Stimulated activated CD8-positive, alpha-beta memory T cell treated with anti-CD3 and anti-CD28 coated beads, Interleukin-4, amount 100 ng/mL, for 24 hours (primary cell): ENCODE data around the gene TRIL.

Experiments
- DNase-seq: peaks from one replicate; pipeline ENCODE4 v3.0.0-alpha.2; 2020; ENCODE audit warnings: low read depth

Gene TRIL, protein sequence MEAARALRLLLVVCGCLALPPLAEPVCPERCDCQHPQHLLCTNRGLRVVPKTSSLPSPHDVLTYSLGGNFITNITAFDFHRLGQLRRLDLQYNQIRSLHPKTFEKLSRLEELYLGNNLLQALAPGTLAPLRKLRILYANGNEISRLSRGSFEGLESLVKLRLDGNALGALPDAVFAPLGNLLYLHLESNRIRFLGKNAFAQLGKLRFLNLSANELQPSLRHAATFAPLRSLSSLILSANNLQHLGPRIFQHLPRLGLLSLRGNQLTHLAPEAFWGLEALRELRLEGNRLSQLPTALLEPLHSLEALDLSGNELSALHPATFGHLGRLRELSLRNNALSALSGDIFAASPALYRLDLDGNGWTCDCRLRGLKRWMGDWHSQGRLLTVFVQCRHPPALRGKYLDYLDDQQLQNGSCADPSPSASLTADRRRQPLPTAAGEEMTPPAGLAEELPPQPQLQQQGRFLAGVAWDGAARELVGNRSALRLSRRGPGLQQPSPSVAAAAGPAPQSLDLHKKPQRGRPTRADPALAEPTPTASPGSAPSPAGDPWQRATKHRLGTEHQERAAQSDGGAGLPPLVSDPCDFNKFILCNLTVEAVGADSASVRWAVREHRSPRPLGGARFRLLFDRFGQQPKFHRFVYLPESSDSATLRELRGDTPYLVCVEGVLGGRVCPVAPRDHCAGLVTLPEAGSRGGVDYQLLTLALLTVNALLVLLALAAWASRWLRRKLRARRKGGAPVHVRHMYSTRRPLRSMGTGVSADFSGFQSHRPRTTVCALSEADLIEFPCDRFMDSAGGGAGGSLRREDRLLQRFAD

DNA sequence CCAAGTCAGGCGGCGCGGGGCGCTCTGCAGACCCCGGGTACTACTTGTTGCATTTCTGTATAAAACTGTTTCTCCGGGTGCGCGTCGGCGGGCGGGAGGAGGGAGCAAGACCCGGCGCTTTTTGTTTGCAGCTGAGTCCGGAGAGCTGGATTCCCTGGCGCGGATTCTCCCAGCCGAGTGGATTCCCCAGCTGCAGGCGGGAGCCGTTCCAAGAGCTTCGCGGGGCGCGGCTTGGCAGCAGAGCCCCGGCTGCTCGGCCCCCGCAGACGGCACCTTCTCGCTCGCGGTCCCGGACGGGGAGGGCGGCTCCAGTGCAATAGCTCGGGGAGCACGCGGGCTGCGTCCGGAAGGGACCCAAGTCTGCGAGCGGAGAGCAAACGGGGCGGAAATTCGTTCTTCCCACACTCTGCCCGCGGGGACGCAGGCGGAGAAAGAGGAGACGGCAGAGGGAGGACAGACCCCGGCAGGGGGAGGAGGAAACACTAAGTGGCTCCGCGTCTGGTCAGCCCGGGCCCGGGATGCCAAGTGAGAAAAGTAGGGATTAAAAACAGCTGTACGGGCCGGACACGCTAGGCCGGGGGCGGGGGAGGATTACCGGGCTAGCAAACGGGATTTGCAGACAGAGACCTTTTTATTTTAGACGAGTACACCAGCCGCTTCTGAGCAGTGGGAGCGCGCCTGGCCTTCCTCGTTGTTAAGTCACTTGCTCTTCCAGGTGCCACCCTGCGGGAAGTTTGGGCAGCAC, at the start of gene TRIL:
Gene TRIL, minus strand, starts transcription at position 96 of the 745 bp plus-strand sequence. CDS start 284 bp downstream, outside the sequence.
- no peak for DNase-seq

DNA sequence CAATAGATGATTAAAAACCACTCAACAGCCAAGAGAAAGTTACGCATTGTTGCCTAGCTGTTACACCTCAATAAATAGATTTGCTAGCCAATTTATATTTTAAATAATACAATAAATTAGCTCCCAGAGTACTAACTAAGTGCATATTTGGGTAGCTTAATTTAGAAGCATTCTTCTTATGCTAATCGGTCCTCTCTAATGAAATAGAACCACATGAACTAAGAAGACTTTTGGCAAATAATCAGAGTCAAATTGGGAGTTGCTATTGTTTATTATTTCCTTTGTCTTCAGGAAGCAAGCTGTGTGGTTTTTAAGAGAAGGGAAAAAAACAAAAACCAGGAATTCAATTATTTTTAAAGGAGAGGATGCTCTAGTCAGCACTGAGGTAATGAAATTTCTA, 49.0 kb upstream of the TRIL start:
- no peak for DNase-seq

DNA sequence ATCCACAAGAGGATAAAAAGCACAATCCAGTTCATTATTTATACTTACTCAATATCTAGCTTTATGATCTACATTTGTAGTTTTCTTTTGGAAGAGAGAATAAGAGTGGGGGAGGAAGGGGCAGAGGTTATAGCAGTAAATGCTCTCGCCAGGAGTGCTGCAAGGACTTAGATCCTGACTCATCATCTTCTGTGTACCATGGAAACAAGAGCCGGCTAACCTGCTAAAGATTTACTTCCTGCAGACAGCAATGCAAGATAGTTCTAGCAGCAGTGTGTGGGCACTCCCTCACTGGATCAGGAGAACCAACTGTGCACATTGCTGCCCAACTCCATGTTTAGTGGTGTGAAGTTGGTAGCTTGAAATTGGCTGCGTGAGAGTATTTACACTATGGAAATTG, 47.7 kb upstream of the TRIL start:
- DNase-seq: no peak

DNA sequence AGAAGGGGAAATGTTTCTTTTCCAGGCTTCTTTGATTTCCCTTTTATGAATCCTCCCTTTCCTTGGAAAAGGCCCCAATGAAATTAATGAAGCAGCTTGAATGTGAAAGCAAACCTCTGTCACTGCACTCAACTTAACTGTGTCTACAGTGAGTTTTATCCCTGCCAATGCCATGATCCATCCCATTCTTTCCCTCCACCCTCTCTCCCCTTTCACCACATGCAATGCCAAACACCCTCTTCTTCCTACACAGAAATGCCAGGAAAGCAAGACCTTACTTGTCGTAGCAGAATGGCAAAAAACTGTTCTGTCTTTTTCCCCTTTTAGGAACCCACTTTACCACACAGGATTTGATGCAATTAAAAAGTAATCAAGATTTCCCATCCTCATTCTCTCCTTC, 47.3 kb upstream of the TRIL start:
- no peak for DNase-seq

DNA sequence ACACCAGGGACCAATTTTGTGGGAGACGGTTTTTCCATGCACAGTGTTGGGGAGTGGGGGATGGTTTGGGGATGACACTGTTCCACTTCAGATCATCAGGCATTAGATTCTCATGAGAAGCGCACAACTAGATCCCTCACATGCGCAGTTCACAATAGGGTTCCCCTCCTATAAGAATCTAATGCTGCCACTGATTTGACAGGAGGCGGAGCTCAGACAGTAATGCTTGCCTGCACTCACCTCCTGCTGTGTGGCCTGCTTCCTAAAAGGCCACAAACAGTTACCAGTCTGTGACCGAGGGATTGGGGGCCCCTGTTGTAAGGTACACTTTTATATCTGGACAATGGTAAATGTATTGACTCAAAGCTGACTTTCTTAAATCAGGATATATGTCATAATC, 45.6 kb upstream of the TRIL start:
- DNase-seq: no peak

DNA sequence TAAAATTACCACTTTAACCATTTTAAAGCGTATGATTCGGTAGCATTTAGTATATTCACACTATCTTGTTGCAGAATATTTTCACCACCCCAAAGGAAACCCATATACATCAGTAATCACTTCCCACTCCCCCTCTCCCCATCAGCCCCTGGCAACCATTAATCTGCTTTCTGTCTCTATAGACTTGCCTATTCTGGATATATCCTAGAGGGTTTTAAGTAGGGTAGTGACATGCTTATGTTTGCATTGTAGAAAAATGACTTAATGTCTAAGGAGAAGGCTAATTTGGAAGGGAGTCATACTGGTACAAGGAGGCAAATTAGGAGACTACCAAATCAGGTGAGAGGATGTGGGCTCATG, 42.6 kb upstream of the TRIL start:
- DNase-seq: no peak

DNA sequence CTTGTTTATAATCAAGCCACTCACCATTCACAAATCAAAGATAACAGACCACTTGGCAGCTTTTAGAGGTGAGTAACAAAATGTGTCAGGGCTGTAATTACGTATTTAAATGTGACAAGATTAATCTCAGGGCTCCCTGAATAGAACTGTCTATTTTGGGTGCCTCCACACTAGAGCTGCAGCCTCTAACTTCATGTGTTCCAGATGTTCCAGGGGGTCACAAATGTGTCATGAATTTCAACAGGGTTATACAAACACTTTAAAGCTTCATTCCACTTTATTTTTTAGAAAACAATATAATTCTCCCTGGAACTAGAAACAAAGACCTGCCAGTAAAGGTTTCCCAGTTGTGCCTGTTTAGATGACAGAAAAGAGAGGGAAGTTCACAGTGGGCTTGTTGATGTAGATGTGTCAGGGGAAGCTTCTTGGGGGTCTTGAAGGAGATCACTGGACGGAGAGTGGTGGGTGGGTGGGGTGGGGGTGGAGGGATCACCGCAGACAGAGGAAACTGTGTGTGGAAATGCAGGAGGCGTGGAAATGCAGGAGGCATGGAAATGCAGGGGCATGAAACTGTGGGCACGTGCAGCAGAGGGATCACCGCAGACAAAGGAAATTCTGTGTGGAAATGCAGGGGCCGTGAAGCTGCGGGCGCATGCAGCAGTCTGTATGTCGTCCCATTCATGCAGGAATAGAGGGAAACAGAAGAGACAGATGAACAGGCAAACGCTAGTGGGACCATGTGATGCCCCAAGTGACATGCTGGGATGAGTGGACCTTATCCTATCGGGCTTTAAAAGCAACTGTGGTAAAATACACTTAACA, 42.0 kb upstream of the TRIL start:
- DNase-seq: no peak

DNA sequence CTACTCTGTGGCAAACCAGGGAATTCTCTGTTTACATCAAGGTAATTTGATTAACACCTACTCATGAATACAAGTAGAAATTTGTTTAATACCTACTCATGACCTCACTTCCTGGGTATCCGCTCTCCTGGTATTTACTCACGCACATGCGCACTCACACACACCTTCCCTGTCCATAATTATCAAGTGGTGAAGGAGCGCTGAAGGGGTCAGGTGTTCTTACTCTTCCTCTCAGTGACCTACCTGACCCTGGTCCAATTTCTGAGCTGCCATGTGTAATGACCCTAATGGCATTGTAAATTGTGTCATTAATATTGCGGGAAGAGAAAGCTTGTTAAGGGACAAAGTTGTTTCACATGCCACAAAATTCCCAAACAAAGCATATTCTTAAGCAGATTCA, 41.3 kb upstream of the TRIL start:
- DNase-seq: no peak

DNA sequence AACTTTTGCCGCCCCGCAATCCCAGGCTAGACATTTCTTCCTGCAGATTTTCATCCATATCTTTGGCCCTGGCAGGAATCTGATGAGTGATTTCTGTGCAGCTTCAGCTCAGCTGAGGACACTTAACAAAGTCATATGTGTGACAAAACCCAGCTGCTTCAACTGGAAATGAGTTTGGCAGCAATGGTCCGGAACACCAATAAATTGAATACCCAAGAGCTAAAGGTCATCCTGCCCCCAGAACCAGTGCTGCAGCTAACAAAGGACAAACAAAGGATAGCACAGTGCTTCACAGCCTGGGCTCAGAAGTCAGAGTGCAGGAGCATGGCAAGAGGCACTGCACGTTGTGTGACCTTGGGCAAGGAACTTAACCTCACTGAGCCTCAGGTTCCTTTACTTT, 40.0 kb upstream of the TRIL start:
- DNase-seq: no peak

DNA sequence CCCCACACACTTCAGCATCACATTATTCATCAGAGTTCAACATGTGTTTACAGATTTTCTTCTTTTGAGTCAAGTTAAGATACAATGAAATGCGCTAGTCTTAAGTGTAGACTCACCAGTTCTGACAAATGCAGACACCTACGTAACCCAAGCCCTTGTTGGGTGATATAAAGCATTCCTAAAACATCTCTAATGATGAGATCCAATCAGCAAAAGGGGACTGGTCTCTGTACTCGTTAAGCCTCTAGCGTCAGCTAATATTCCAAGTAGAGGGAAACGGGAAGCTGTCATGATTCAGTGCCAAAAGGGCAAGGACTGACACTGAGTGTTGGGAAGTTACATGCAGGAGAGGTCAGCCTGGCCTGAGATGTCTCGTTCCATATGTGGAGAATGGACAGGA, 38.7 kb upstream of the TRIL start:
- DNase-seq: no peak

DNA sequence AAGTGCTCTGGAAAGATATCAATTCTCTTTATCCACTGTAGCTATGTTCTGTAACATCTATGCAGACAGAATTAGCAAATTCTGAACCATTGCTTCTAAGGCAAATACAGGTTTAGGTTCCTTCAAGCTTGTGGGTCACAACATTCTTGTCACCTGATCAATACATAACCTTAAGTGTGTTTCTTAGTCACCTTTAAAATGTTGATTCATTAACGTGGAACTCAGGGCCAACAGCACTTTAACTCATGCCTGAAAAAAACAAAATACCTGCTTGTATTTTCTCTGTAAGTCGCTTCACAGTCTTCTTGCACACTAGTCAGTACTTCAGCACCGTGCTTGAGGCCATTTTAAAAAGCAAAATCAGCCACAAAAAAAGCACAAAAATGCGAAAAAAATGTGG, 35.2 kb upstream of the TRIL start:
- DNase-seq: no peak

DNA sequence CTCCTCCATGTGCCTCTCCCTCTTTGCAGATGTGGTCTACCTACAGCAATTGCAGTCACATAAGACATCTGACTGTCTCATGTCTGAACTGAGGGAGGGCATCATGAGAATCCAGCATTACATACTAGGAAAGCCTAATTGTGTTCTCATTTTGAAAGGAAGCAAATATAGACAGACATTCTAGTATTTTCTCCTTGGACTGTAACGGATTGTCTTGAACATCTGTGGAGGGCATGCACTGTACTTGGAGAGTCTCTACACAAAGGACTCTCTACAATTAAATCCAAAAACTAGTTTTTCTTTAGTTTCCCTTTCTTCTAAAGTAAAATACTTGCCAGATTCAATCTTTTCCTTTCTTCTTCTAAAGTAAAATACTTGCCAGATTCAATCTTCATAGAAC, 34.7 kb upstream of the TRIL start:
- no peak for DNase-seq

DNA sequence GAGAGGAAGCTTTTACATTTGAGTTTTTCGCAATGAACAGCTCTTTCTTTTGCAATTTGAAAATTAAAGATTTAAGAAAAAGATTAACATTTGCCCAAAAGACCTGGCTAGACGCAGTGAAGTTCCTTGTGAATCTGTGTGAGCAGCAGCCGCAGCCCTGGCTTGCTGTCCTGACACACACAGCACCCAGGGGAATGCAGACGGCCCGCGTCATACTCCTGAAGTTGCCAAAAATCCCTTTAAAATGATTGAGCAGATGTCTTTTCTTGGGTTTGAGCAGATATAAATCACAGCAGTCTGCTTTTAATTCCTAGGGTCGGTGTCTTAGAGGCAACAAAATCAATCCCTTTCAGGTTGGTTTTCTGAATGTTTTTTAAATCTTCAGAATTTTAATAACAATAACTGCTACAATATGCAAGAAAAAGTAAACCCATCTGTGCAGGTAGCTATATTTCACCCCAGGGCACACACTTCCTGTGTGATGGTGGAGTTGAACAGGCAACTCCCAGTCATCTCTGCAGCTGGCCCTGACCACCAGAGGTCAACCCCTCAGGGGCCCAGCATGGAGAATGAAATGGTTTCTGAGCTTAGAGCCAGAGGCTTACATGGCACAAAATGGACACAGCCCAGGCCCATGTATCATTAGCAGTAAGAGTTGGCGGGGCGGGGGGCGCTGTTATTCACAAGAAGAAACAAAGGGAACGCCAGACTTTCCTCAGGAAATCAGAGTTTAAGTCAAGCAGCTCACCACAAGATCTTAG, 32.2 kb upstream of the TRIL start:
- DNase-seq: no peak

DNA sequence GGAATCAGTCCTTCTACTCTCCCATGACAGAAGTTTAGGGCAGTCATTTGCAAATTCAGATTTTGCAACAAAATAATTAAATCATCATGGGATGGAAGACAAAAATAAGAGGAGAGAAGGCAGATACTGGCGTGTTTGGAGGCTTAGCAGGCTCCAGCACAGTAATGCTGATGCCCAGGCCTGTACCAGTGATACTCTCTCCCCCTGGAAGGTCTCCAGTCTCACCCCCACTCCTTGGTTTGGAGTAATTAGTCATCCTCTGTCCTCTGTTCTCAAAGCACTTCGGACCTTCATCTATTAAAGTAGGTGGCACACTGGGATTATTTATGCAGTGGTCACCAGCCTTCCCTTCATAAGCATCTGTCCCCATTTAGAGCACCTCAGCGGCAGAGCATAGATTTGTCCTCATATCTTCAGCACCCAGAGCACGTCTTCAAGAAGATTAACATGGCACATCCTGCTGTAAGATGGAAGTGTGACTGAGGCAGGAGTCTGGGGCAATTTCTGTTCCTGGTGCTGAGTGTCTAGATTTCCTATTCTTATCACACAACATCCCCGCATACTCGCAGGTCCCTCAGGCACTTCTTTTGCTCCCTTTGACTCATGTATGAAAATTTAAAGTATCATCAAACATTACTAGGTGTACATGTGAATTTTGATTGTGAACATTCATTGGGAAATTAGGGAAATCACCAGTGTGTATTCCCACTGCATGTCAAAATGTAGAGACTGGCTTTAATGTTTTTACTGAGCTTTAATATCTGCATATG, 31.3 kb upstream of the TRIL start:
- no peak for DNase-seq

DNA sequence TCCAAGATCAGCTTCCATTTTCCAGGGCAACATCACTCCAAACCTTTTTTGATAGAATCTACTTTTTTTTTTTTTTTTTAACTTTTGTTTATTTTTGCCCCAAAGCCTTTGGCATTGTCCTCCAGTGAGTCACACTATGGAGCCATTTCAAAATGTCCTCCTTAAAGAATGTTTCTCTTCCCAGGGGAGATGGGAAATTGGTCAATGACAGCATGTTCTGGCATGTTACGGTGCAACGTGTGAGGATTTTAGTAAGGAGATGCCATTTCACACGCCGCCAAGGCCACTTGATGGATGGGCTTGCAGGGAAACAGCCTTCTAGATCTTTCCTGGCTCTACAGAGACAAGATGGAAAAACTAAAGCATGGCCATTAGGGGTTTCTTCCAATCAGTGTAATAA, 30.7 kb upstream of the TRIL start:
- DNase-seq: no peak

DNA sequence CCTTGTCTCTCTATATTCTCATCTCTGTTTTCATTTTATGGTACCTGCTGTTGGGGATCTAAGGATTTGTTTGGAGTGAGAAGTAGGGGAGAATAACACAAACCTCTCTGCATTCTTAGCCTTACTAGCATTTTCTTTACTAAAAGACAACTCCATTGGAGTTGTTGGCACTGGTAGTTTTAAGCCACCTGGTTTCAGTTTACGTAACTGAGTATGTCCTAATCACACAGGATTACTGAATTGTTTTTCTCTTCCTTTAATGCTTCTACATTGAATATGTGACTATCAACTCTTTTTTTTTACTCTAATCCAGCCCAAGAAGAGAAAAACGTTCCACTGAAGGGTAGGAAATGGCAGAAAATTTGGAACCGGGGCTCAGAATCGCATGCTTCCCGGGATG, 30.0 kb upstream of the TRIL start:
- DNase-seq: no peak

DNA sequence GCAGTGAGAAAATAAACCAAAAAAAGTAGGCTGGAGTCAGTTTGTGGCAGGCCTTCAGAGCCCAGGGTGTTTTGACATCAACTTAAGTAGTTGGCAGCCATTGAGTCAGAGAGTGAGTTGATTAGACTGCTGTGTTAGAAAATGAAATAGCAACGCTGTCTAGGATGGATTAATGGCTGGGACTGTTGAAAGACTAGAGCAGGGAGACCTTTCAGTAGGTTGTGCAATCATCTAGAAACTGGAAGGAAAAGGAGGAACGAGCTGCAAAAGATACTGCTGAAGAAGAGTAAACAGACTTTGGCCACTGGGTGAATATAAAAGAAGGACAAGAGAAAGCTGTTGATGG, 28.6 kb upstream of the TRIL start:
- no peak for DNase-seq

DNA sequence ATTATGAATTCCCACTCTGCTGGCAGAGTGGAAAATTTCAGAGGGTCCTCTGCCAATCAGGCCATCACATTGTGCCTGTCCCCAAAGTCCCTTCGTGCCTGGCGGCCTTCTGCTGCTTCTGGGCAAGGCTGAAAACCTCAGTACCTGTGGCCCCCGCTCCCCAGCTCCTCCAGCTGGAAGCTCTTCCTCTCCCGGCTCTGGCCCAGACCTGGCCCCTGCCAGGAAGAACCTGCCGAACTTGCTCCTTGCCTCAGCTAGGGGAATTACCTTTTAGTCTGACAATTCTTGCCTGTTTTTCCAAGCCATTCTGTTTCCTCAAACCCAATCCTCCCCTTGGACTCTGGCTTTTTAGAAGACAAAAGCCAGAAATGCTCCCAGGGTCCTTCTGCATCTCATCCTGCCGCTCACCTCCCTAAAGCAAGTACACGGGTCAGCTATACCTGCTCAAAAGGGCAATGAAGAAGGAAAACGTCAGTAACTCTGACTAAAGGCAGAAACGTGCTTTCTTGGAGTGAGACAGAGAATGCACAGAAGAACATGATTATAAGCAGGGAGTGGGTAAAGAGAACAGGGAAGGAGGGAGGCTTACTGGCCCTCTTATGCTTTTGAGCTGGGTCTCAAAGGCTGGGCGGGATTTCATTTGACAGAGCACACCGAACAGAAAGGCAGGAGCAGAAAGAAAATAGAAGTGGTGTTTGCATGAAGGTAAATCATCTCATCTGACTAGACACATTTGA, 28.1 kb upstream of the TRIL start:
- DNase-seq: no peak

DNA sequence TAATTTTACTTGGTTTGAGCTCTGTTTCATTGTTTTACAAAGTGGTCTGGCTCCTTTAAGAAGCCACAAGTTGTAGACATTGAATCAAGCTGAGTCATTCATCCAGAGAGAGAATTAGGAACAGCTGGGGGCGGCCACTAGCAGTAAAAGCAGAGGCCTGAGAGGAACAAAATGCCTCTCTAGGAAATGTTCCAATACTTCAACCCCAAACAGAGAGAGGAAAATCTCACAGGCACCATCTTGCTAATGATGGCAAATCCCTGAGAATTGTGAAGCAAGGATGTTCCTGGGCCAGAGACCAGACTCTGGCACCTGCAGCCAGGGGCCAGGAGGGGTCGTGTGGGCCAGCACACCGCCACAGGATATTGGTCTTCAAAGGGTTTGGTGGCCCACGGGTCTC, 26.5 kb upstream of the TRIL start:
- no peak for DNase-seq

DNA sequence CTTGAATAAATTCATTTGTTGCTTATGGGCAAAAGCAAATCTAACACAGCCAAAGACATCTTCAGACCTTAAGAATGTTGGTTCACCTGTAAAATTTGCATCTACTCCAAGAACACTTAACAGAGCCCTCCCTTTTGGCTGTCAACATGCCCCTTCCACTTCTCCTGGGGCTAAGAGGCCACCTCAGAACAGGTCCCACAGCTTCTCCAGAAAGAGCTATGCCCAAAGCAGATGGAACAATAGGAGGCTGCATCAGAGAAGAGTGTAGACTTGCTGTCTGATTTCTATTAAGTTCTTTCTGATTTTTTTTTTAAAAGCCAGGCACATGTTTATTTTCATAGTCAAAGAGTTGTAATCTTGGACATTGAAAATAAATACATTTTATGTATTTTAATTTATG, 26.1 kb upstream of the TRIL start:
- no peak for DNase-seq
